MCF 10A (cell line): Measurements from ENCODE around the gene NTM. TPM values are rescaled to one million over a fixed set of nuclear protein-coding genes. Genes with fewer than 3 reads are reported as not detected.

Source experiments
- BruUV-seq: library from RNA; stranded (reverse); fragments of 400-500 nt; replicated peaks from 2 replicates; lab custom pipeline; 2021; lab: Mats Ljungman, UMichigan
- CTCF ChIA-PET: fragments of 300-600 bp; sonication (Branson Sonifier 250); formaldehyde crosslinking; extraction: SDS; loops from one replicate; lab custom pipeline; 2021; ENCODE audit warnings: antibody characterized with exemption, inconsistent platforms; lab: Yijun Ruan, JAX
- POLR2A ChIA-PET: fragments of 300-600, 350-650 bp; sonication (Branson Sonifier 250); formaldehyde crosslinking; extraction: SDS; loops from one replicate; lab custom pipeline; 2020; ENCODE audit warnings: antibody characterized with exemption, inconsistent platforms; lab: Yijun Ruan, JAX
- DNase-seq: peaks from one replicate; pipeline ENCODE4 v3.0.0-alpha.2; 2018; ENCODE audit not compliant: unreplicated experiment
- H3K27ac Mint-ChIP-seq: one replicate; pipeline ENCODE4 v1.8.0; 2022; ENCODE audit warnings: mild to moderate bottlenecking, low read depth, mixed read lengths; ENCODE audit not compliant: unreplicated experiment
- H3K27me3 Mint-ChIP-seq: one replicate; pipeline ENCODE4 v1.8.0; 2022; ENCODE audit warnings: mixed read lengths; ENCODE audit not compliant: insufficient read depth, unreplicated experiment
- H3K36me3 Mint-ChIP-seq: one replicate; pipeline ENCODE4 v1.8.0; 2022; ENCODE audit warnings: mild to moderate bottlenecking, moderate library complexity, mixed read lengths; ENCODE audit not compliant: insufficient read depth, unreplicated experiment
- H3K4me1 Mint-ChIP-seq: one replicate; pipeline ENCODE4 v1.8.0; 2022; ENCODE audit warnings: mixed read lengths; ENCODE audit not compliant: insufficient read depth, unreplicated experiment
- H3K4me3 Mint-ChIP-seq: one replicate; pipeline ENCODE4 v1.8.0; 2022; ENCODE audit warnings: mild to moderate bottlenecking, moderate library complexity, mixed read lengths; ENCODE audit not compliant: unreplicated experiment
- H3K9me3 Mint-ChIP-seq: one replicate; pipeline ENCODE4 v1.8.0; 2022; ENCODE audit warnings: mixed read lengths; ENCODE audit not compliant: unreplicated experiment
- intact Hi-C: fragments of 100-400 bp; cut with micrococcal nuclease; formaldehyde crosslinking; loops from 2 replicates; pipeline ENCODE4 v1.14.1; 2022
- total RNA-seq: library from RNA; stranded (reverse); gene quantifications from 2 replicates; pipeline ENCODE4 v1.2.3, GENCODE V29; 2022
- TF ChIP-seq, protein P1 (sequence below): fragments of 200-600 bp; IDR thresholded peaks from one replicate; pipeline ENCODE4 v1.8.0; 2022; ENCODE audit warnings: antibody characterized with exemption, mild to moderate bottlenecking; ENCODE audit not compliant: unreplicated experiment

The NTM gene
- total RNA-seq, 1 experiment from 2014 or later = not detected

DNA sequence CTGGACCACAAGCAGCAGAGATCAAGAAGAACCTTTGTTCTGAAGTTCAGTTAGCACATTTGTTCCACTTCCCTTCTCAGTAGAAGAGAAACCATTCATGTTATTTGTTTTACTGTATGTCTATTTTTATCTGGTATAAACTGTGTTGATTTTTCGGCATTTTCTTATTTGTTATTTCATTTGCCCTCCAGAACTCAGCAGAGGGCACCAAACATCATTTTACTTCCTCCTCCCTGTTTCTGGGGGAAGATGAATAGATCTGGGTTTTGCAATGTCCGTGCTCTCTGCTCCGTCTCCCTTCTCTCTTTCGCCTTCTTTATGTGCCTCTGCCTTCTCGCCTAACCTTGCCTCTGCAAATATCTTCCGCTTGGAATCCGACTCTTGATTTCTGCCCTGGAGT lies 366.9 kb downstream of the NTM start:
- CTCF ChIA-PET = interaction anchor here (2.6 kb wide), 1 partner anchor 11 kb away, joined by 11 read pairs; no protein-coding TSS in a partner anchor
- Mint-ChIP-seq H3K4me1 (no peaks in the 10 kb centered on the region), H3K27ac (no peak overlapping the region)

DNA sequence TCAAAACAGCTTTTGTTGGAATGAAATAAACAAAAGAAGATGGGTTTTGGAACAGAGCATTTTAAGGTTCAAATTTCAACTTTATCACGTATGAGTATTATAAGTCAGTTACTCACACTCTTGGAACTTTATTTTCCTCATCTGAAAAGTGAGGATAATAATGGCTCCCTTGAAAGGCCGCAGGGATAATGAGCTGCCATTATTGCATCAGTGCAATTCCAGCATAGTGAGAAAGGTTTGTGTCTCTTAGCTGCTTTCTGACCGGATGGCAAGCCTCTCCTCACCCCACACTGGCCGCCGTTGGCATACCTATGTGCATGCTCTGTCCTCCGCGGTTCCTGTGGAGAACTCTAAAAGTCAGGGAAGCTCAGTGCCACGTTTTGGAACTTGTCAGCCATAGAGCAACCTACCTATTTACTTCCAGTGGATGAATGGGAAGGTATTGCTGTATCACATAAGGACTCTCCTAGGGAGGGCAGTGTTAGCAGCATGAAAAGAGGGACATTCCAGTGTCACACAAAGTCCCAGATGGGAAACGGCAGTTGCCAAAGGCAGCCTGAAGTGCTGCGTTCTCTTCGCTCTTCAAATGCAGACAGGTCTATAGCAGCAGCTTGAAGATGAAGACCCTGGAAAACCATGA lies 368.9 kb downstream of the NTM start:
- intact Hi-C loops = no loop called here
- BruUV-seq = no TSS peak
- no peaks in the 10 kb centered on the region for H3K36me3 Mint-ChIP-seq
- H3K4me1 Mint-ChIP-seq = no peaks in the 10 kb centered on the region
- ChIA-PET CTCF (interaction anchor here (0.6 to 1.2 kb wide), 2 partner anchors 9 to 1359 kb away, joined by 3 to 8 read pairs; no protein-coding TSS in a partner anchor), POLR2A (no interaction called here)
- no peak overlapping the region for H3K4me3 Mint-ChIP-seq
- DNase-seq = no peak
- H3K9me3 Mint-ChIP-seq = peaks cover 20% of the 10 kb centered on the region
- no peak overlapping the region for H3K27ac Mint-ChIP-seq
- H3K27me3 Mint-ChIP-seq = no peaks in the 10 kb centered on the region
- TF ChIP-seq, protein P1, sequence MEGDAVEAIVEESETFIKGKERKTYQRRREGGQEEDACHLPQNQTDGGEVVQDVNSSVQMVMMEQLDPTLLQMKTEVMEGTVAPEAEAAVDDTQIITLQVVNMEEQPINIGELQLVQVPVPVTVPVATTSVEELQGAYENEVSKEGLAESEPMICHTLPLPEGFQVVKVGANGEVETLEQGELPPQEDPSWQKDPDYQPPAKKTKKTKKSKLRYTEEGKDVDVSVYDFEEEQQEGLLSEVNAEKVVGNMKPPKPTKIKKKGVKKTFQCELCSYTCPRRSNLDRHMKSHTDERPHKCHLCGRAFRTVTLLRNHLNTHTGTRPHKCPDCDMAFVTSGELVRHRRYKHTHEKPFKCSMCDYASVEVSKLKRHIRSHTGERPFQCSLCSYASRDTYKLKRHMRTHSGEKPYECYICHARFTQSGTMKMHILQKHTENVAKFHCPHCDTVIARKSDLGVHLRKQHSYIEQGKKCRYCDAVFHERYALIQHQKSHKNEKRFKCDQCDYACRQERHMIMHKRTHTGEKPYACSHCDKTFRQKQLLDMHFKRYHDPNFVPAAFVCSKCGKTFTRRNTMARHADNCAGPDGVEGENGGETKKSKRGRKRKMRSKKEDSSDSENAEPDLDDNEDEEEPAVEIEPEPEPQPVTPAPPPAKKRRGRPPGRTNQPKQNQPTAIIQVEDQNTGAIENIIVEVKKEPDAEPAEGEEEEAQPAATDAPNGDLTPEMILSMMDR = no peak

More for the DNA sequence above, 366.9 kb downstream of the NTM start:
- intact Hi-C loops = no loop called here
- no peak for DNase-seq
- POLR2A ChIA-PET = no interaction called here
- no peaks in the 10 kb centered on the region for H3K36me3 Mint-ChIP-seq
- H3K9me3 Mint-ChIP-seq = peaks cover 28% of the 10 kb centered on the region
- H3K4me3 Mint-ChIP-seq = no peak overlapping the region
- TF ChIP-seq, protein P1 = no peak
- no TSS peak for BruUV-seq
- no peaks in the 10 kb centered on the region for H3K27me3 Mint-ChIP-seq

DNA sequence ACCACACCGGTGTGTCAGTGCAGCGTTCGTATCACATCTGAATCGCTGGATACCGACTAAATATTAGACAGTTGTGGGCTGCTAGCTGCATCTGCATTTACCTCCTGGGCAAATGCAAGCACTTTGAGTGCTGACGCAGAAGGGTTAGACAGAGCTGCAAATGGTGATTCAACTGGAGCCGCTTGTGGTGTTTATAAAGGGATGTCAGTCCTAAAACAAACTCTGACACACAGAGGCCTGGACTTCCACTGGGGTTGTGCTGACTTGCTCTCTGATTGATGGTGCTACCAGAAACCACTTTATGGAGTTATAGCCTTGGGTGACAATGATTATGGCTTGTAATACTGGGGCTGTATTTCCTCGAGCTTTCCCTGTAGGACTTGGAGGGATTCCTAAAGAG lies 374.4 kb downstream of the NTM start:
- H3K27ac Mint-ChIP-seq = no peak overlapping the region
- no peaks in the 10 kb centered on the region for H3K36me3 Mint-ChIP-seq
- H3K4me1 Mint-ChIP-seq = no peaks in the 10 kb centered on the region
- H3K9me3 Mint-ChIP-seq = peaks cover 15% of the 10 kb centered on the region
- intact Hi-C loops = no loop called here
- TF ChIP-seq, protein P1 = no peak
- POLR2A ChIA-PET = no interaction called here
- DNase-seq = no peak
- CTCF ChIA-PET = no interaction called here
- BruUV-seq = no TSS peak
- no peak overlapping the region for H3K4me3 Mint-ChIP-seq
- H3K27me3 Mint-ChIP-seq = no peaks in the 10 kb centered on the region

DNA sequence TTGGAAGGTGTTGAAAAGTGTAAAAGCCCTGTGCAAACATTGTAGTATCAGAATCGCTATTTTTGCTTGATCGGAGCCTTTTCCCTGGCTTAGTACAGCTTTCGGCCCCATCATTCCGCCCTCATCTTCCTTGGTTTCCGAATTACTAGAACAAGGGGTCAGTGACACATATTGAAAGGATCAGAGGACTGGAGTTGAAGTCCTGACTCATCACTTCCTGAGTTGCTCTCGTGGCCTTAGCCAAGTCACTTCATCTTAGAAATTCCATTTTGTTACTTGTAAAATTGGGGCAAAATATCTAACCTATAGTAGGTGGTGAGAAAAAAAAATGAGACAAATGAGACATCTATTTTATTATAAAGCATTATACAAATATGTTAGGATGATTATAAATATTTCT lies 375.0 kb downstream of the NTM start:
- H3K27ac Mint-ChIP-seq = no peak overlapping the region

More for the DNA sequence above, 375.0 kb downstream of the NTM start:
- ChIA-PET CTCF (no interaction called here), POLR2A (no interaction called here)
- H3K4me3 Mint-ChIP-seq = no peak overlapping the region
- H3K9me3 Mint-ChIP-seq = peaks cover 15% of the 10 kb centered on the region
- H3K36me3 Mint-ChIP-seq = no peaks in the 10 kb centered on the region
- intact Hi-C loops = no loop called here
- DNase-seq = no peak
- no peaks in the 10 kb centered on the region for H3K4me1 Mint-ChIP-seq
- TF ChIP-seq, protein P1 = no peak
- H3K27me3 Mint-ChIP-seq = no peaks in the 10 kb centered on the region
- no TSS peak for BruUV-seq
